HepG2 (cell line): ENCODE results near the gene KLRC4. TPM values are rescaled to one million over a fixed set of nuclear protein-coding genes. Genes with fewer than 3 reads are reported as not detected.

ENCODE experiments used
- ATAC-seq: fragments of 200-7000 bp; cut with Tn5 transposase; 3 replicates; pipeline ENCODE4 v1.9.1; 2020; ENCODE audit warnings: mild to moderate bottlenecking, moderate library complexity
- BruUV-seq: library from RNA; stranded (reverse); fragments of 400-500 nt; replicated peaks from 2 replicates; lab custom pipeline; 2021; lab: Mats Ljungman, UMichigan
- CTCF ChIA-PET: fragments of 300-600 bp; formaldehyde crosslinking; extraction: SDS; loops from one replicate; lab custom pipeline; 2021; ENCODE audit warnings: low total read pairs, inconsistent platforms, low intra/inter-chr PET ratio; lab: Yijun Ruan, JAX
- POLR2A ChIA-PET: fragments of 350-600 bp; sonication (Branson Sonifier 250); formaldehyde crosslinking; loops from one replicate; lab custom pipeline; 2020; ENCODE audit warnings: antibody characterized with exemption, inconsistent platforms; lab: Yijun Ruan, JAX
- DNase-seq: peaks from one replicate; pipeline ENCODE4 v3.0.0-alpha.2; 2015; ENCODE audit warnings: low spot score
- FAIRE-seq: peaks from 3 replicates; lab custom pipeline; 2011; peaks lifted over from hg19 to GRCh38; lab: Jason Lieb, UNC
- H2AFZ ChIP-seq: one replicate; pipeline ENCODE4 v1.6.1; 2011; ENCODE audit warnings: low read length, inconsistent platforms
- H3K27ac ChIP-seq: fragments of 300-600 bp; 3 replicates; pipeline ENCODE4 v1.8.0; 2011; ENCODE audit warnings: mixed run types, mild to moderate bottlenecking, mixed read lengths, low read length, inconsistent platforms; ENCODE audit not compliant: insufficient read depth; ENCODE audit errors: extremely low read length
- H3K27me3 ChIP-seq, 2 experiments: fragments of 200-600 bp in 1 of 2; 2 replicates in 1 of 2; 3 replicates in 1 of 2; pipeline versions ENCODE4 v1.6.0 to v1.8.0; 2011; ENCODE audit warnings: low read length in 2 of 2, mild to moderate bottlenecking in 2 of 2, moderate library complexity in 2 of 2, inconsistent platforms in 1 of 2; ENCODE audit not compliant: insufficient read depth in 2 of 2, control insufficient read depth in 1 of 2
- H3K36me3 ChIP-seq, 2 experiments: fragments of 200-600 bp in 1 of 2; replicated peaks in 1 of 2; 2 replicates in 1 of 2; 3 replicates in 1 of 2; pipeline versions ENCODE4 v1.5.1 to v1.8.0; 2011; ENCODE audit warnings: low read length in 2 of 2, inconsistent platforms in 1 of 2; ENCODE audit not compliant: insufficient read depth in 2 of 2, control insufficient read depth in 1 of 2
- H3K4me1 ChIP-seq: 2 replicates; pipeline ENCODE4 v1.5.1; 2012; ENCODE audit warnings: low read length, inconsistent platforms; ENCODE audit not compliant: insufficient read depth
- H3K4me2 ChIP-seq: 2 replicates; pipeline ENCODE4 v1.6.0; 2011; ENCODE audit warnings: low read depth, low read length, inconsistent platforms
- H3K4me3 ChIP-seq, 3 experiments: fragments of 200-600 bp in 1 of 3; sonication (generic), shearing (Covaris generic) in 1 of 3; replicated peaks in 1 of 3; 2 replicates each; pipeline ENCODE4 v1.5.1; 2011 to 2016; ENCODE audit warnings: low read length in 3 of 3, inconsistent platforms in 2 of 3, low read depth in 2 of 3, mild to moderate bottlenecking in 2 of 3, control low read depth in 1 of 3, mixed read lengths in 1 of 3; ENCODE audit not compliant: insufficient read depth in 1 of 3
- H3K79me2 ChIP-seq: one replicate; pipeline ENCODE4 v1.6.1; 2011; ENCODE audit warnings: low read length, inconsistent platforms; ENCODE audit not compliant: insufficient read depth
- H3K9ac ChIP-seq: 2 replicates; pipeline ENCODE4 v1.6.0; 2011; ENCODE audit warnings: mild to moderate bottlenecking, low read depth, low read length, inconsistent platforms; ENCODE audit not compliant: insufficient read depth
- H3K9me3 ChIP-seq: 2 replicates; pipeline ENCODE4 v1.5.1; 2012; ENCODE audit warnings: mild to moderate bottlenecking, low read length
- H4K20me1 ChIP-seq: 2 replicates; pipeline ENCODE4 v1.6.0; 2011; ENCODE audit warnings: inconsistent platforms, mild to moderate bottlenecking, low read length, moderate library complexity; ENCODE audit not compliant: insufficient read depth
- ARID2 ChIP-seq: sonication (generic); formaldehyde crosslinking; IDR thresholded peaks from 2 replicates; pipeline ENCODE4 v1.8.1; 2022; ENCODE audit warnings: mild to moderate bottlenecking, missing genetic modification reagents, borderline replicate concordance
- CENPT ChIP-seq: sonication (generic); formaldehyde crosslinking; IDR thresholded peaks from 2 replicates; pipeline ENCODE4 v1.8.0; 2022; ENCODE audit warnings: low read depth, mild to moderate bottlenecking, moderate library complexity, missing genetic modification reagents
- DPF2 ChIP-seq: sonication (generic); formaldehyde crosslinking; IDR thresholded peaks from 2 replicates; pipeline ENCODE4 v1.4.0; 2020; ENCODE audit warnings: mild to moderate bottlenecking, low read depth, missing genetic modification reagents, borderline replicate concordance
- PHF5A ChIP-seq: IDR thresholded peaks from one replicate; pipeline ENCODE4 v1.6.1; 2018; ENCODE audit warnings: low read depth, missing genetic modification reagents; ENCODE audit not compliant: unreplicated experiment
- PRDM15 ChIP-seq: sonication (generic); formaldehyde crosslinking; IDR thresholded peaks from 2 replicates; pipeline ENCODE4 v1.4.0; 2020; ENCODE audit warnings: missing genetic modification reagents
- RFX1 ChIP-seq: fragments of 450-650 bp; IDR thresholded peaks from 2 replicates; pipeline ENCODE4 v1.6.1; 2017
- SIN3A ChIP-seq: IDR thresholded peaks from 2 replicates; pipeline ENCODE4 v1.6.1; 2011; ENCODE audit warnings: low read depth, mild to moderate bottlenecking, control low read depth, low read length, borderline replicate concordance
- SIX4 ChIP-seq: sonication (generic); formaldehyde crosslinking; IDR thresholded peaks from 2 replicates; pipeline ENCODE4 v1.4.0; 2020; ENCODE audit warnings: missing genetic modification reagents
- TFDP2 ChIP-seq: sonication (generic); formaldehyde crosslinking; IDR thresholded peaks from 2 replicates; pipeline ENCODE4 v1.4.0; 2020; ENCODE audit warnings: missing genetic modification reagents
- ZBTB3 ChIP-seq: sonication (generic); formaldehyde crosslinking; IDR thresholded peaks from 2 replicates; pipeline ENCODE4 v1.4.0; 2020; ENCODE audit warnings: low read depth, mild to moderate bottlenecking, moderate library complexity, missing genetic modification reagents, borderline replicate concordance
- ZBTB42 ChIP-seq: sonication (generic); formaldehyde crosslinking; IDR thresholded peaks from 2 replicates; pipeline ENCODE4 v1.5.0; 2020; ENCODE audit warnings: mild to moderate bottlenecking, missing genetic modification reagents
- ZBTB7B ChIP-seq: sonication (generic); formaldehyde crosslinking; IDR thresholded peaks from 2 replicates; pipeline ENCODE4 v1.4.0; 2020; ENCODE audit warnings: missing genetic modification reagents
- ZMYM2 ChIP-seq: sonication (generic); formaldehyde crosslinking; IDR thresholded peaks from 2 replicates; pipeline ENCODE4 v1.8.0; 2022; ENCODE audit warnings: mild to moderate bottlenecking, missing genetic modification reagents
- ZNF280B ChIP-seq: sonication (generic); formaldehyde crosslinking; IDR thresholded peaks from 2 replicates; pipeline ENCODE4 v1.5.0; 2020; ENCODE audit warnings: missing genetic modification reagents, mild to moderate bottlenecking, borderline replicate concordance
- ZNF556 ChIP-seq: sonication (generic); formaldehyde crosslinking; IDR thresholded peaks from 2 replicates; pipeline ENCODE4 v1.4.0; 2020; ENCODE audit warnings: mild to moderate bottlenecking, missing genetic modification reagents, borderline replicate concordance
- ZNF629 ChIP-seq: sonication (generic); formaldehyde crosslinking; conservative IDR thresholded peaks from 2 replicates; pipeline ENCODE4 v1.5.0; 2020; ENCODE audit warnings: missing genetic modification reagents
- ZNF713 ChIP-seq: sonication (generic); formaldehyde crosslinking; IDR thresholded peaks from 2 replicates; pipeline ENCODE4 v1.4.0; 2020; ENCODE audit warnings: mild to moderate bottlenecking, missing genetic modification reagents
- ZNF720 ChIP-seq: sonication (generic); formaldehyde crosslinking; IDR thresholded peaks from 2 replicates; pipeline ENCODE4 v1.4.0; 2020; ENCODE audit warnings: missing genetic modification reagents
- ZNF891 ChIP-seq: sonication (generic); formaldehyde crosslinking; IDR thresholded peaks from 2 replicates; pipeline ENCODE4 v1.5.0; 2020; ENCODE audit warnings: mild to moderate bottlenecking, missing genetic modification reagents
- WGBS: methylation state at CpG from one replicate; pipeline ENCODE4 v1.1.6; 2017; ENCODE audit warnings: low lambda C conversion rate; 5-methylcytosine and 5-hydroxymethylcytosine counted together
- in situ Hi-C: cut with HindIII; loops from 2 replicates; pipeline ENCODE4 v1.10.0; 2017; ENCODE audit warnings: low pct_unique_long_range_greater_than_20kb; ENCODE audit not compliant: extremely low pct_ligation_motif_present
- intact Hi-C: fragments of 100-400 bp; cut with micrococcal nuclease; formaldehyde crosslinking; loops from one replicate; pipeline ENCODE4 v1.10.0; 2022; ENCODE audit not compliant: unreplicated experiment
- polyA plus RNA-seq, 8 experiments: library from polyadenylated mRNA; depleted of rRNA in 3 of 8; stranded (reverse) in 7 of 8; unstranded in 1 of 8; fragments of >200 nt; fragmentation: Illumina TruSeq in 4 of 8; extraction: Trizol in 4 of 8; gene quantifications; 2 replicates each; pipeline versions ENCODE4 v1.2.1 to v1.2.3, GENCODE V29; 2011 to 2016; ENCODE audit warnings: low read depth in 4 of 8, missing spikeins in 1 of 8, mixed read lengths in 1 of 8; ENCODE audit not compliant: insufficient read depth in 1 of 8
- total RNA-seq, 5 experiments: library from RNA; depleted of rRNA; stranded (reverse); fragments of >200 nt; fragmentation: Illumina TruSeq; extraction: Trizol; gene quantifications; 2 replicates each; pipeline ENCODE4 v1.2.3, GENCODE V29; 2016; ENCODE audit warnings: low read depth in 1 of 5

Gene KLRC4
- total and polyA plus RNA-seq, 2 of the 13 experiments (the other 11 are each of a cell fraction or from before 2014, with no cell fraction given): 0.09 TPM; not detected in 1

- Histone ChIP-seq H3K27me3 (no peaks in the 10 kb centered on the region), H3K9ac (no peak overlapping the region), H3K27ac (no peak overlapping the region), H2AFZ (no peak overlapping the region), H4K20me1 (no peaks in the 10 kb centered on the region), H3K79me2 (no peaks in the 10 kb centered on the region), H3K36me3 (no peaks in the 10 kb centered on the region), H3K4me1 (peaks cover 19% of the 10 kb centered on the region), H3K9me3 (no peaks in the 10 kb centered on the region), H3K4me2 (peak overlapping the region; percentile 51; the same call in 1 of the 2 replicates), H3K4me3 (no peak overlapping the region)
- no TSS peak for BruUV-seq
- peak; percentile 99 for ATAC-seq
- peak; percentile 76 for FAIRE-seq
- DNase-seq: peak; percentile 85
- ChIA-PET POLR2A (interaction anchor here (1.0 kb wide), 2 partner anchors 16 to 31 kb away, joined by 3 to 4 read pairs; no protein-coding TSS in a partner anchor), CTCF (no interaction called here)
- intact Hi-C loops: no loop called here
- 2% methylated on average over 6 of the region's 6 CpGs for WGBS
- in situ Hi-C loops: no loop called here
- TF ChIP-seq SIN3A (no peak), ZNF713 (CRISPR knock-in tag) (no peak), ZBTB3 (CRISPR knock-in tag) (no peak), ZMYM2 (CRISPR knock-in tag) (no peak), ZNF629 (CRISPR knock-in tag) (no peak), RFX1 (no peak), ARID2 (CRISPR knock-in tag) (no peak), TFDP2 (CRISPR knock-in tag) (no peak), ZBTB42 (CRISPR knock-in tag) (no peak), PHF5A (no peak), ZNF891 (CRISPR knock-in tag) (no peak), ZNF280B (CRISPR knock-in tag) (no peak), CENPT (CRISPR knock-in tag) (no peak), ZNF556 (CRISPR knock-in tag) (no peak), PRDM15 (peak; percentile 77; the same call in 1 of the 2 replicates), ZNF720 (CRISPR knock-in tag) (no peak), ZBTB7B (CRISPR knock-in tag) (no peak), DPF2 (CRISPR knock-in tag) (no peak), SIX4 (CRISPR knock-in tag) (no peak)
Observed at GRCh38 chr12:10395390-10395998, 14.1 kb downstream of the KLRC4 start.
